Mesenchymal stem cell (in vitro differentiated cells and primary cell): ENCODE measurements around the gene ZNF628.

ENCODE experiments used
- DNase-seq: peaks from one replicate; pipeline ENCODE4 v3.0.0-alpha.2; 2013
- H2AFZ ChIP-seq: one replicate; pipeline ENCODE4 v1.6.1; 2013; ENCODE audit warnings: low read depth, mild to moderate bottlenecking, control low read depth, inconsistent platforms, low read length, moderate library complexity
- H2AK5ac ChIP-seq: 2 replicates; pipeline ENCODE4 v1.6.1; 2013; ENCODE audit warnings: low read length, moderate library complexity, mild to moderate bottlenecking, inconsistent platforms; ENCODE audit not compliant: severe bottlenecking
- H2BK120ac ChIP-seq: one replicate; pipeline ENCODE4 v1.6.1; 2013; ENCODE audit warnings: low read depth, mild to moderate bottlenecking, inconsistent platforms, low read length, moderate library complexity
- H2BK12ac ChIP-seq, 2 experiments: one replicate each; pipeline ENCODE4 v1.6.1; 2013; ENCODE audit warnings: inconsistent platforms in 2 of 2, low read length in 2 of 2, mild to moderate bottlenecking in 2 of 2, moderate library complexity in 2 of 2, control low read depth in 1 of 2
- H2BK15ac ChIP-seq: one replicate; pipeline ENCODE4 v1.6.1; 2013; ENCODE audit warnings: mild to moderate bottlenecking, low read depth, inconsistent platforms; ENCODE audit not compliant: poor library complexity, severe bottlenecking
- H2BK5ac ChIP-seq: 2 replicates; pipeline ENCODE4 v1.6.1; 2013; ENCODE audit warnings: low read depth, mild to moderate bottlenecking, low read length, control low read depth, inconsistent platforms; ENCODE audit not compliant: poor library complexity, severe bottlenecking
- H3K14ac ChIP-seq, 2 experiments: one replicate each; pipeline ENCODE4 v1.6.1; 2013; ENCODE audit warnings: inconsistent platforms in 2 of 2, low read length in 2 of 2, control low read depth in 1 of 2, mild to moderate bottlenecking in 1 of 2, moderate library complexity in 1 of 2
- H3K18ac ChIP-seq, 2 experiments: one replicate each; pipeline ENCODE4 v1.6.1; 2013; ENCODE audit warnings: inconsistent platforms in 2 of 2, low read length in 2 of 2, control low read depth in 1 of 2, low read depth in 1 of 2, mild to moderate bottlenecking in 1 of 2
- H3K23ac ChIP-seq, 2 experiments: one replicate each; pipeline ENCODE4 v1.6.1; 2013; ENCODE audit warnings: inconsistent platforms in 2 of 2, low read length in 2 of 2, mild to moderate bottlenecking in 2 of 2, moderate library complexity in 2 of 2, control low read depth in 1 of 2
- H3K27ac ChIP-seq: 2 replicates; pipeline ENCODE4 v1.5.1; 2013; ENCODE audit warnings: mild to moderate bottlenecking, moderate library complexity, low read length, control low read depth, inconsistent platforms; ENCODE audit not compliant: poor library complexity, severe bottlenecking
- H3K27me3 ChIP-seq, 2 experiments: 2 replicates each; pipeline versions ENCODE4 v1.6.1 to v1.7.0; 2013; ENCODE audit warnings: low read length in 2 of 2, mild to moderate bottlenecking in 2 of 2, moderate library complexity in 2 of 2, control low read depth in 1 of 2, inconsistent platforms in 1 of 2; ENCODE audit not compliant: control insufficient read depth in 1 of 2, insufficient read depth in 1 of 2
- H3K36me3 ChIP-seq, 2 experiments: 2 replicates each; pipeline versions ENCODE4 v1.6.1 to v1.7.0; 2013; ENCODE audit warnings: low read length in 2 of 2, control low read depth in 1 of 2, inconsistent platforms in 1 of 2, low read depth in 1 of 2, mild to moderate bottlenecking in 1 of 2; ENCODE audit not compliant: insufficient read depth in 2 of 2, control insufficient read depth in 1 of 2
- H3K4ac ChIP-seq, 2 experiments: one replicate each; pipeline ENCODE4 v1.6.1; 2013; ENCODE audit warnings: inconsistent platforms in 2 of 2, low read length in 2 of 2, mild to moderate bottlenecking in 2 of 2, moderate library complexity in 2 of 2, control low read depth in 1 of 2, low read depth in 1 of 2
- H3K4me1 ChIP-seq: 2 replicates; pipeline ENCODE4 v1.6.1; 2013; ENCODE audit warnings: low read depth, low read length, control low read depth; ENCODE audit not compliant: control insufficient read depth, insufficient read depth
- H3K4me2 ChIP-seq: 2 replicates; pipeline ENCODE4 v1.6.1; 2013; ENCODE audit warnings: low read length, mild to moderate bottlenecking, inconsistent platforms; ENCODE audit not compliant: poor library complexity, severe bottlenecking
- H3K4me3 ChIP-seq, 2 experiments: 2 replicates each; pipeline versions ENCODE4 v1.5.1 to v1.7.0; 2013; ENCODE audit warnings: low read length in 2 of 2, mild to moderate bottlenecking in 2 of 2, control low read depth in 1 of 2, low read depth in 1 of 2; ENCODE audit not compliant: insufficient read depth in 1 of 2
- H3K79me1 ChIP-seq: replicated peaks from 2 replicates; pipeline ENCODE4 v1.6.1; 2013; ENCODE audit warnings: mild to moderate bottlenecking, control low read depth, low read length, inconsistent platforms; ENCODE audit not compliant: poor library complexity, severe bottlenecking
- H3K9ac ChIP-seq: 2 replicates; pipeline ENCODE4 v1.7.0; 2013; ENCODE audit warnings: mild to moderate bottlenecking, low read length, moderate library complexity
- H3K9me3 ChIP-seq: 2 replicates; pipeline ENCODE4 v1.7.0; 2013; ENCODE audit warnings: mild to moderate bottlenecking, low read length; ENCODE audit not compliant: control insufficient read depth
- H4K8ac ChIP-seq: one replicate; pipeline ENCODE4 v1.6.1; 2013; ENCODE audit warnings: inconsistent platforms, mild to moderate bottlenecking, low read length, moderate library complexity
- H4K91ac ChIP-seq: one replicate; pipeline ENCODE4 v1.6.1; 2013; ENCODE audit warnings: mild to moderate bottlenecking, low read length, inconsistent platforms
- WGBS: methylation state at CpG from one replicate; pipeline ENCODE4 v1.1.7; 2013; ENCODE audit warnings: mixed read lengths; 5-methylcytosine and 5-hydroxymethylcytosine counted together

Gene ZNF628

GRCh38 chr19:55504252-55504603 lies 27.8 kb downstream of the ZNF628 start:
- Histone ChIP-seq H3K9me3 (no peaks in the 10 kb centered on the region), H3K79me1 (no peaks in the 10 kb centered on the region), H3K4me1 (peaks cover 4% of the 10 kb centered on the region), H2BK12ac (no peak overlapping the region), H4K8ac (no peak overlapping the region), H3K27ac (no peak overlapping the region), H3K4me3 (peak overlapping the region in 1 of 2 experiments; percentile 75), H2AK5ac (no peak overlapping the region), H3K23ac (no peak overlapping the region), H3K9ac (peak overlapping the region; percentile 69), H2AFZ (no peak overlapping the region), H3K18ac (no peak overlapping the region), H3K4ac (no peak overlapping the region), H2BK15ac (no peak overlapping the region), H2BK5ac (no peak overlapping the region), H3K27me3 (no peaks in the 10 kb centered on the region), H3K36me3 (peaks cover 35 to 62% of the 10 kb centered on the region in 2 experiments), H4K91ac (no peak overlapping the region), H3K4me2 (peak overlapping the region; percentile 43), H3K14ac (no peak overlapping the region), H2BK120ac (no peak overlapping the region)
- no peak for DNase-seq
- 34% methylated on average over 12 of the region's 13 CpGs for WGBS

GRCh38 chr19:55504981-55505380 lies 28.6 kb downstream of the ZNF628 start:
- Histone ChIP-seq H2AFZ (no peak overlapping the region), H3K14ac (no peak overlapping the region)
- 83% methylated on average over 11 of the region's 11 CpGs for WGBS

GRCh38 chr19:55508120-55508519 lies 31.7 kb downstream of the ZNF628 start:
- Histone ChIP-seq H2BK15ac (no peak overlapping the region), H3K9me3 (no peaks in the 10 kb centered on the region), H3K18ac (no peak overlapping the region), H3K27me3 (no peaks in the 10 kb centered on the region), H2AK5ac (no peak overlapping the region), H3K36me3 (peaks cover 21 to 42% of the 10 kb centered on the region in 2 experiments), H3K79me1 (peaks cover 2% of the 10 kb centered on the region), H3K23ac (no peak overlapping the region), H3K27ac (no peak overlapping the region), H4K8ac (no peak overlapping the region), H3K4me1 (peaks cover 4% of the 10 kb centered on the region), H3K4me3 (no peak overlapping the region), H3K9ac (no peak overlapping the region), H2BK120ac (no peak overlapping the region), H3K14ac (no peak overlapping the region), H2BK12ac (no peak overlapping the region), H3K4ac (no peak overlapping the region), H2BK5ac (no peak overlapping the region), H4K91ac (no peak overlapping the region), H2AFZ (no peak overlapping the region), H3K4me2 (no peak overlapping the region)
- no peak for DNase-seq
- WGBS, result 89% methylated on average over 10 of the region's 10 CpGs

More at GRCh38 chr19:55504981-55505380, 28.6 kb downstream of the ZNF628 start:
- Histone ChIP-seq H2BK5ac (no peak overlapping the region), H3K4me3 (no peak overlapping the region), H2BK15ac (no peak overlapping the region), H3K9ac (no peak overlapping the region), H3K4me1 (peaks cover 4% of the 10 kb centered on the region), H3K4me2 (no peak overlapping the region), H4K8ac (no peak overlapping the region), H3K79me1 (no peaks in the 10 kb centered on the region), H3K27me3 (no peaks in the 10 kb centered on the region), H3K9me3 (no peaks in the 10 kb centered on the region), H4K91ac (no peak overlapping the region), H2BK12ac (no peak overlapping the region), H3K18ac (no peak overlapping the region), H2BK120ac (no peak overlapping the region), H3K4ac (no peak overlapping the region), H2AK5ac (no peak overlapping the region), H3K23ac (no peak overlapping the region), H3K27ac (no peak overlapping the region), H3K36me3 (peaks cover 31 to 56% of the 10 kb centered on the region in 2 experiments)
- no peak for DNase-seq

- H2BK12ac ChIP-seq, result peak overlapping the region in 1 of 2 experiments; percentile 49
- H3K79me1 ChIP-seq, result no peaks in the 10 kb centered on the region
- H2BK120ac ChIP-seq, result no peak overlapping the region
- peak overlapping the region; percentile 1 to 40 for H3K18ac ChIP-seq
- peak overlapping the region; percentile 71 for H3K9ac ChIP-seq
- no peak overlapping the region for H4K91ac ChIP-seq
- H2BK15ac ChIP-seq, result no peak overlapping the region
- H3K27me3 ChIP-seq, result no peaks in the 10 kb centered on the region
- peaks cover 31 to 32% of the 10 kb centered on the region in 2 experiments for H3K36me3 ChIP-seq
- H2AK5ac ChIP-seq, result peak overlapping the region; percentile 60
- H2AFZ ChIP-seq, result peak overlapping the region; percentile 55
- peak; percentile 91 for DNase-seq
- peak overlapping the region; percentile 64 for H3K4me2 ChIP-seq
- H2BK5ac ChIP-seq, result no peak overlapping the region
- H3K4ac ChIP-seq, result peak overlapping the region in 1 of 2 experiments; percentile 43
- peak overlapping the region; percentile 83 for H4K8ac ChIP-seq
- H3K27ac ChIP-seq, result no peak overlapping the region
- H3K4me1 ChIP-seq, result peaks cover 6% of the 10 kb centered on the region
- no peak overlapping the region for H3K23ac ChIP-seq
- no peak overlapping the region for H3K14ac ChIP-seq
- H3K9me3 ChIP-seq, result no peaks in the 10 kb centered on the region
- H3K4me3 ChIP-seq, result peak overlapping the region in 1 of 2 experiments; percentile 37
- 22% methylated on average over 58 of the region's 61 CpGs for WGBS
Measured at GRCh38 chr19:55516878-55517620, 40.6 kb downstream of the ZNF628 start.
